K562 (cell line): ENCODE measurements around the gene CAPN8. TPM values are rescaled to one million over a fixed set of nuclear protein-coding genes. Genes with fewer than 3 reads are reported as not detected.

Experiments used
- CREB5 ChIP-seq: fragments of 250-450 bp; sonication (Bioruptor Pico); IDR thresholded peaks from 2 replicates; pipeline ENCODE4 v1.5.0; 2020; ENCODE audit warnings: mild to moderate bottlenecking
- E4F1 ChIP-seq: fragments of 250-450 bp; sonication (Bioruptor Pico); IDR thresholded peaks from 2 replicates; pipeline ENCODE4 v1.5.0; 2021; ENCODE audit warnings: mild to moderate bottlenecking, borderline replicate concordance
- ERF ChIP-seq: fragments of 450-650 bp; formaldehyde crosslinking; IDR thresholded peaks from 2 replicates; pipeline ENCODE4 v1.4.0; 2020; ENCODE audit warnings: mild to moderate bottlenecking, mixed read lengths
- MAZ ChIP-seq, 2 experiments: fragments of 450-650 bp in 1 of 2; sonication (generic) in 1 of 2; formaldehyde crosslinking; IDR thresholded peaks in 1 of 2; conservative IDR thresholded peaks in 1 of 2; 2 replicates each; pipeline versions ENCODE4 v1.4.0 to v1.5.0; 2020; ENCODE audit warnings: mild to moderate bottlenecking in 1 of 2, missing genetic modification reagents in 1 of 2
- MGA ChIP-seq: fragments of 450-650 bp; IDR thresholded peaks from 2 replicates; pipeline ENCODE4 v1.6.1; 2016; ENCODE audit warnings: mild to moderate bottlenecking, moderate library complexity
- NR2F6 ChIP-seq: fragments of 450-650 bp; formaldehyde crosslinking; IDR thresholded peaks from 2 replicates; pipeline ENCODE4 v1.4.0; 2020; ENCODE audit warnings: mild to moderate bottlenecking
- NR4A1 ChIP-seq, 2 experiments: fragments of 250-450 bp in 1 of 2; fragments of 450-650 bp in 1 of 2; sonication (Bioruptor Pico) in 1 of 2; IDR thresholded peaks; 2 replicates each; pipeline versions ENCODE4 v1.4.0 to v1.6.1; 2016 to 2020; ENCODE audit warnings: mild to moderate bottlenecking in 2 of 2, missing compliant biosample characterization in 1 of 2, missing genetic modification characterization in 1 of 2, moderate library complexity in 1 of 2
- TAF15 ChIP-seq: fragments of 200-400 bp; formaldehyde crosslinking; IDR thresholded peaks from 2 replicates; pipeline ENCODE4 v1.6.1; 2017; ENCODE audit warnings: mild to moderate bottlenecking, low read depth, low read length, moderate library complexity
- YBX1 ChIP-seq: fragments of 450-650 bp; IDR thresholded peaks from 2 replicates; pipeline ENCODE4 v1.7.1; 2016; ENCODE audit warnings: mild to moderate bottlenecking
- ZNF121 ChIP-seq: sonication (generic); formaldehyde crosslinking; conservative IDR thresholded peaks from 2 replicates; pipeline ENCODE4 v1.8.0; 2022; ENCODE audit warnings: missing genetic modification reagents
- ZNF445 ChIP-seq: fragments of 250-450 bp; sonication (Bioruptor Pico); IDR thresholded peaks from 2 replicates; pipeline ENCODE4 v1.4.0; 2020; ENCODE audit warnings: low read depth, mild to moderate bottlenecking, moderate library complexity
- ZNF57 ChIP-seq: fragments of 450-650 bp; formaldehyde crosslinking; IDR thresholded peaks from 2 replicates; pipeline ENCODE4 v1.4.0; 2020; ENCODE audit warnings: mild to moderate bottlenecking, moderate library complexity
- polyA plus RNA-seq, 8 experiments: library from polyadenylated mRNA; depleted of rRNA in 4 of 8; stranded (reverse) in 5 of 8; unstranded in 3 of 8; fragments of >200 nt; fragmentation: Nextera tagmentation in 2 of 8; fragmentation: Illumina TruSeq in 1 of 8; extraction: Ambion mirVana in 2 of 8; extraction: Trizol in 1 of 8; gene quantifications; 2 replicates each; pipeline versions ENCODE4 v1.2.1 to v1.2.3, GENCODE V29; 2011 to 2014; ENCODE audit warnings: inconsistent platforms in 1 of 8, missing spikeins in 1 of 8
- total RNA-seq, 7 experiments: library from RNA; depleted of rRNA in 6 of 7; stranded (reverse); fragments of >200 nt in 6 of 7; fragmentation: Illumina TruSeq in 2 of 7; extraction: Trizol in 2 of 7; gene quantifications; 2 replicates each; pipeline versions ENCODE4 v1.2.1 to v1.2.3, GENCODE V29; 2011 to 2021; ENCODE audit warnings: low replicate concordance in 1 of 7

Gene CAPN8
- total and polyA plus RNA-seq, 9 of the 15 experiments (the other 6 are each of a cell fraction or from before 2014, with no cell fraction given), result 0.06 TPM; not detected in 8

- no peak for TF ChIP-seq MGA
- no peak for TF ChIP-seq ZNF445 (CRISPR knock-in tag)
- no peak for TF ChIP-seq TAF15
- peak; percentile 17 to 77; a peak in 2 of 4 replicates for TF ChIP-seq MAZ (CRISPR knock-in tag; conservative IDR thresholded peaks at IDR 0.05 in 1 of 2, IDR thresholded peaks at IDR 0.05 in 1 of 2)
- TF ChIP-seq ERF (CRISPR knock-in tag), result peak; percentile 91; the same call in 1 of the 2 replicates
- no peak for TF ChIP-seq CREB5 (CRISPR knock-in tag)
- no peak for TF ChIP-seq E4F1 (CRISPR knock-in tag)
- 0 out of 2 replicates have a peak, but pooled peaks have one; percentile 71 for TF ChIP-seq NR2F6 (CRISPR knock-in tag)
- TF ChIP-seq YBX1, result no peak
- TF ChIP-seq ZNF121, result no peak
- 0 out of 2 replicates have a peak, but pooled peaks have one; percentile 80 for TF ChIP-seq NR4A1 (CRISPR knock-in tag; IDR thresholded peaks at IDR 0.05)
- no peak for TF ChIP-seq NR4A1 (tag; IDR thresholded peaks at IDR 0.05)
- no peak for TF ChIP-seq ZNF57
Observed at GRCh38 chr1:223712194-223712849, 46.8 kb upstream of the CAPN8 start, which contains the start of gene CAPN2 (continued).
